NCI-H524 treated with DMSO at 0.1 percent for 48 hours (cell line): ENCODE data around the gene GMPPA.

Experiments used
- DNase-seq: peaks from one replicate; lab custom pipeline; 2025; lab: John Stamatoyannopoulos, UW

The GMPPA gene

DNA sequence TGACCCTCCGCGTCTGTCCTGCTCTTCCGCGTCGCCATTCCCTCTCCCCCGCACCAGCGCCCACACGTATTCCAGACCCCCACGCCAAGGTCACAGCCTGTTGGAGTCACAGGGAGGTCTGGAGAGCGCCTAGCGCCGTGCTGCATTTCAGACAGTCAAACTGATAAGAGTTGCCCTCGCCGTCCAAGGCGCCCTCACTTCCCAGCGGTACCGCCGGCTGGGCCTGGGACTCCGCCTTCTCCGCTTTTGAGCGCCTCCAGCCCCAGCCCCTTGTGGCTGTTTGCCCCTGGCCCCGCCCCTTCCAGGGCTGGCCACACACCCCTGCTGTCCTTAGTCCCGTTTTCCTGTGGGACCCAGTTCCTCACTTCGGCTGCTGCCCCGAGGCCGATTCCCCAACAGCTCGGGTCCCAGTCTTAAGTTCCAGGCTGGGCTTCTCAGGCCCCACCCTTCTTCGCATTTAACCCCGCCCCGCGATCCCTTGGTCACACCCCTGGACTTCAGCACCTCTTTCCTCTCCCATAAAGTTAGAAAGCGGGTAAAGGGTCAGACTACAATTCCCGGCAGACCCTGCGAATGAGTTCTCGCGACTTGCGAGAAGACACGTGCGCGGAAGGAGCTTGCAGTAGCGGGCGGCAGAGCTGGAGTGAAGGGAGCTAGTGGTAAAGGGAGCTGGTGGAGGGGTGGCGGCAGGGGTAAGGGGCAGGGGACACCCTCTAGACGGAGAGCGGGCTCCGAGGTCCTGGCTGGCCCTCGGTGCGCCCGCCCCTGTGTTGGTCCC, at the start of gene GMPPA:
Gene GMPPA, plus strand, starts transcription at position 612 of the 778 bp plus-strand sequence. CDS start 1,085 bp downstream, outside the sequence.
- peak; percentile 82 for DNase-seq

DNA sequence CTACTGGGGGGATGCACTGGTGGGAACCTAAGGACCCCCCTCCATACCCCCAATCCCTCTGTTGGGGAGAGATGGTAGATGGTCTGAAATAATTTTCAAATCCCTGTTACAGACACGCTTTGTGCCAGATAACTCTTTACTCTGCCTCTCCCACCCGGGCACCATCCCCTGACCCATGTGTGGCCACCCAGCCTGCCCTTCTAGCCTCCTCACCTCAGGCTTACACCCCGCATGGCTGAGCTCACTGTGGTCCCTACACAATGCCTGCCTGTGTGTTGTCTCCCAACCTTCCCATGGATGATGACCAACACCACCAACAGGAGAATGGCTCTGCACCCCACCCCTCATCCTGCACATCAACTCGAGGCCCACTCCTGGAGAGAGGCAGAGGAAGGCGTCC, 49.1 kb upstream of the GMPPA start:
- DNase-seq, result no peak

DNA sequence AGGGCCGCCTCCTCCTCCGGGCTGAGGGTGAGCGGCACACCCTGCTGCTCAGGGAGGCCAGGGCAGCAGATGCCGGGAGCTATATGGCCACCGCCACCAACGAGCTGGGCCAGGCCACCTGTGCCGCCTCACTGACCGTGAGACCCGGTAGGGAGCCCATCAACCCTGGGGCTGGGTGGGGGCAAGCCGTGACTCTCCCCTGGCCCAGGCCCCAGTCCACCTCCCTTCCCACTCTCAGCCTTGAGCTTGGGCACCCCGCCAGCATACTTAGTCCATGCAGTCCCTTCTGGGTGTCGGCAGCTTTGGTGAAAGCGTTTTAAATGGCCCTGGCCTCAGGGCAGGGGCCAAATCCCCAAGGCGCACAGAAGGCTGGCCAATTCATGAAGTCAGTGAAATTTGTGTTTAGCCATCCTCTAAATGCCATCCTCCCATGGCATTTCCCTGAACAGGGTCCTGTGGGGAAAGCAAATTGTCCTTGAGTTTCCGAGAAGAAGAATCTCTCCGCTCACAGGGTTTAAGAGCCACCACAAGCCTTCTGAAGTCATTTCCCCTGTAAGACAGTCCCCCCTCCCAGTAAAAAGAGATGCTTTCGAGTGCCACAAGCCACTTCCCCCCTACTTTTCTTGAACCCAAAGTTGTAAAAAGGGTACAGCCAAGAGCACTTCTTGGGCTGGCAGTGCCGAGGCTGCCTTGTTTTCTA, 46.9 kb upstream of the GMPPA start:
- no peak for DNase-seq

DNA sequence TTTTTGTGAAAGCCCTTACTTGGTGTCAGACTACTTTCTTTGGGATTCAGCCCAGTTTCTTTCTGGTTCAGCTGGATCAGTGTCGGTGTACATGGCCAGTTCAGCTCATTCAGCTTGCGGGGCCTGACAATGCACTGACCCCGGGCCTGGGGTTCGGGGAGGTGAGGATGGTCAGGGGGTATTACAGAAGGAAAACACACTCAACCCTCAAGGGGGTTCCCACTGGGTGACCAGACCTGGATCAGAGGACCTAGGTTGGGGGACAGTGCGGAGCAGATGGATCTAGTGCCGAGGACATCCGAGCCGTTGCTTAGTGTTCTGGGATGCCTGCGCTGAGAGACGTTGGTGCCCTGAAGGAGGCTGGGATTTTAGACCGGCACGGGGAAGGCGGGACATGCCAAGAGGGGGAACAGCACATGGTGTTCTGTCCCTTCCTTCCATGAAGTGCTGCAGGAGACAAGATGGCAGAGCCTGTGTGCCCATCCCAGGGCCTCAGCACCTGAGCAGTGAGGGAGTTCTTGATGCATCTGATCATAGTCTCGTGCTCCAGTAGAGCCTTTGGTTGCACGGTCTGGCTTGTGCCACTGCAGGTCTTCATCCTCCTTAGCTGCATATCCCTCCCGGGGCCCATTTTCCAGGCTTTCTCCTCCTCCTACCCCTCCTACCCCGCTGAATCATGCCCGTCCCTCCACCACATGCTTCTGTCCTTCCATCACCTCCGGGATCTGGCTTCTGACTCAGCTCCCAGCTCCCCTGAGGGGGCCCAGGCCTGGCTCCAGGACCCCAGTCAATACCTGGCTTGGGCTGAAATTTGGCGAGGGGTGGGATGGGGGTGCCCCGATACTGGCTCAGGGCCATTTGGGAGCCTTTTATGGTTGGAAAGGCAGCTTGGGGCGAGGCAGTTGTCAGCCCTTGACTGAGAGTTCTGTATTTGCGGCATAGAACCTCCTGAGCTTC, 46.1 kb upstream of the GMPPA start:
- no peak for DNase-seq

DNA sequence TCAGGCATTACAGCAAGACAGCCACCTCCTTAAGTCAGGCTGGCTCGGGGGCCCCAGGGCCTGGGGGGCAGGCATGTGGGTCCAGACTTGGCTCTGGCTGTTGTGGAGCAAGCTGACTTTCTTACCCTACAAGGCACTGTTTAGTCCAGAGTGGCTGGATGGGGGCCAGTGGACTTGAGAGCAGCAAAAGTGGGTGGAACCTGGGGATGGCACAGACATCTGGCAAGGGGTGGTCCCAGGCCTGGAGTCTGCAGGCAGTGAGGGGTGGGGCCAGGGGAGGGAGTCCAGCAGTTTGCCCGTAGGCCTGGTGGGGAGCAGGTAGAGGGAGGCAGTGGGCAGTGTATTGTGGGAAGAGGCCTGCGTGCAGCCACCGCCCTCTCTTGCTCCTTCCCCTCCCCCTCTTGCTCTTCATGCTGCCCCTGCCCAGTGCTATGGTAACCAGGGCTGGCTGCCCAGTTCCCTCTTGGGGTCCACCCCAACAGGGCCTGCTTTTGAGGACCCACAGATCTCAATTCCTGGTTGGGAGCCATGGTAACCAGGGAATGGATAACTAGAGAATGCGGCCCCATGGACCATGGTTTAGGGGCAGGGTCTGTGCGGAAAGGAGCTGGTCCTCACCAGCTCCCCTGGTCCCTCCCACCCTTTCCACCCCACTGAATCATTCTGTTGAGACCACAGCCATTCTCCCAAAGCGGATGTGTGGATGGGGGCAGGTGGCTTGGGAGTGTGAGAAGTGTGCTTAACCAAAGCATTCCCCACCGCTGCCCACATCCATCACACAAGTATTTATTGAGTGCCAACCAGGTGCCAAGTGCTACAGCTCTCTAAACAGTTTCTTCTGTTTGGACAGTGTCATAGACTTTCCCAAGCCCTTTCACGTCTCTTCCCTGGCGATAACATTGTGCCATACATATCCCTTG, 44.8 kb upstream of the GMPPA start:
- no peak for DNase-seq

DNA sequence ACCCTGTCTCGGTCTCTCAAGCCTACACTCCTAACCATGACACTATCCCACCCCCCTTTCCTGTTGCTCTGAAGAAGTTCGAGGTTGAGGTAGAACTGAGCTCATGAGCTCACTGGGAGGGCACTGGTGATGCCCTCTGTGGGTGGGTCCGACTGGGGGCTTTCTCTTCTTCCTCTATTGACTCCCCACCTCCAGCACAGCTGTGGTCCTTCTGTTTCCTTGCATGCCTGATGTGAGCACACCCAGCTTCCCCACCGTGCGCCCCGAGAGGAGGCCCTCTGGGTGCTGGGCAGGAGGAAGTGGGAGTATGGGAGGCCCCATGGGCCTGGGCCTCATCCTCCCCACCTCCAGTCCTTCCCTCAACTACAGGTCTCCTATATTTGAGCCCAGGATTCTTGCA, 43.1 kb upstream of the GMPPA start:
- DNase-seq, result no peak

DNA sequence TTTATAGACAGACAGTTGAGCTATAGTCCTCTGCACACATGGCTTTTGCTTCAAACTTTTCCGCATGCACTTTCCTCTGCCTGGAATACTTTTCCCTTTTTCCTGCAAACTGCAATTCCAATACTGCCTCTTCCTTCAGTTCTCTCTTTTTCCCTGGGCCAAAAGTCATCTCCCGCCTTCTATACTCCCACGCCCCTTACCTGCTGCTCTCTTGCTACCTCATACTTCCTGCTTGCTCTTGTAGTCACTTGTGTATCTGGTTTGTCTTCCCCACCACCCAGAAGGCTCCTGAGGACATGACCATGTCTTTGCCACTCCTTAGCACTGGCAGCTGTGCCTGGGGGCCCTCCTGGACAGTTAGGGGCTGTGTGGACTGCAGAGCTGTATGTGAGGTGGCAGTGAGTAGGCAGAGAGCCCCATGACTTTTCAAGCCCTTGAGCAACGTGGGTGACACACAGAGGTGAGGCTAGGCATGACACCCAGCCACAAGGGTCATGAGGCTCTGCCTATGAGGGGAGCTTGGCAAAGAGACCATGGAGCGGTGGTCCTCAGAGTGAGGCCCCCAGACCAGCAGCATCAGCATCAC, 40.8 kb upstream of the GMPPA start:
- DNase-seq, result no peak

DNA sequence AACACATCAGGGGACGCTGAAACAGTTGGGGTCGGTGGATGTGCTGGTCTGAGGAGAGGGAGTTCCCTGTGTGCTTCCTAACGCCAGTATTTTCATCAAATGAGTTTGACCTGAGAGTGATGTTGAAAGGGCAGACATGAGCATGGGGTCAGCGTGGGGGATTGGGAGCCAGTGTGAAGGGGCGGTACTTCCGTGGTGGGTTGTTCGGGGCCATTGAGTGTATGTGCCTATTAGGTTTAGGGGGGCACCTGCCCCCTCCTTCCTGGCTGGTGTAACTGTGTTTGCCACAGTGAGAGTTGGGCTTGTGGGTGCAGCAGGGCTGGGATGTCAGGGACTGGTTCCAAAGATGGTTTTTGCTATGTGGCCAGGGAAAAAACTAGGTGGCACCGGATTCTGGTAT, 39.7 kb upstream of the GMPPA start:
- DNase-seq, result no peak

DNA sequence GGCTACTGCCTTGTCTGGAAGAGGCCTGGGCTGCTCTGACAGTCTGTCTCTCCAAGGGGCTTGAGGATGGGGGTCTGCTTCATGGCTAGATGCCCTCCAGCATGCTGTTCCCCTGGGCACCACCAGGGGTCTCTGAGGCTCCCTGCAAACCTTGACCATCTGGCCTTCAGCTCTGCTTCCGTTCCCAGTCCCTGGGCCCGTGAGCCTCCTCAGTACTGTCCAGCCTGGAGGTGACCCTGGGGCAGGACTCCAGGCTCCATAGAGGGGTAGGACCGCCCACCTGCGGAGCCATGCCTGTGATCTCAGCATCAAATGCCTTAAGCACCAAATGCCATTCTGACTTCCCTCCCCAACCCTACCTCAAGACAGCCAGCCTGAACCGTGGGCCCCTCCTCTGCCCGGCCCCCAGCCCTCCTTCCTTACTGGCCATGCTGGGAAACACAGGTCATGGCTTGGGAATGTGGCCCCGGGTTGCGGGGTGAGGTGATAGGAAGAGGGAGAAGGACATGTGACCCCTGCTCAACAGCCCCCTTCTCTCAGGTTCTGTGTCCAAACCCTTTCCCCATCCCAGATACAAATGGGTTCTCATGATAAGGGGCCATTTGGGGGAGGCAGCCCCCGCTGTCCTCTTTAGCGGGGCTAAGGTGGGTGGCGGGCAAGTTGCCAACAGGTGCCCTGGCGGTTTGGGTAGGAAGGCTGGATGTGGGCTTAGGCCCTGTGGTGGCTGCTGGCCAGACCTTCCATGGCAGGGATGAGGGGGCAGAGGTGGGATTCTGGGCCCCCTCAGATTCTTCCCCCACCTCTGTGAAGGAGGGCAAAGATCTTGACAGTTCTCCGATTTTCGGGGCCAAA, 39.0 kb upstream of the GMPPA start:
- no peak for DNase-seq

DNA sequence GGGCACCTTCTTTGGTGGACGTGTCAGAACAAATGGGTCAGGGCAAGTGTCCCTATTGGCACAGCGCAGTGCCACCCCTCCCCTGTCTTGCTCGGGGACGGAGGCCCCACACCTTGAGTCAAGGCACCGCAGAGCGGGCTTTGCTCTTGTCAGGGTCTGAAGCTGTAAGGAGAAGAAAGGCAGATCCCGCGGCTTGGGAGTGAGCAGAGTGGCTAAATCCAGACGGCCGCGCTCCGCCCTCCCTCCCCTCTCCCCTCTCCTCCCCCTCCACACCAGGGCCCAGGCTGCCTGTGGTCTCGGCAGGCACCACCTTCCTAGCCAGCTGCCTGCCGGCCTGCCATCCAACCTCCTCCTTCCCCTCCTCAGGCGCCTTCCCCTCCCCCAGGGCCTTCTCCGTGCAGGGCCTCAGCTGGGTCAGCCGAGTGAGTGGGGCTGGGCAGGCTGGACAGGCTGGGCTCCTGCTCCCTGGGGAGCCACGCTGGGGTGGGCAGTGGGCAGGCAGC, 38.2 kb upstream of the GMPPA start:
- peak; percentile 54 for DNase-seq

DNA sequence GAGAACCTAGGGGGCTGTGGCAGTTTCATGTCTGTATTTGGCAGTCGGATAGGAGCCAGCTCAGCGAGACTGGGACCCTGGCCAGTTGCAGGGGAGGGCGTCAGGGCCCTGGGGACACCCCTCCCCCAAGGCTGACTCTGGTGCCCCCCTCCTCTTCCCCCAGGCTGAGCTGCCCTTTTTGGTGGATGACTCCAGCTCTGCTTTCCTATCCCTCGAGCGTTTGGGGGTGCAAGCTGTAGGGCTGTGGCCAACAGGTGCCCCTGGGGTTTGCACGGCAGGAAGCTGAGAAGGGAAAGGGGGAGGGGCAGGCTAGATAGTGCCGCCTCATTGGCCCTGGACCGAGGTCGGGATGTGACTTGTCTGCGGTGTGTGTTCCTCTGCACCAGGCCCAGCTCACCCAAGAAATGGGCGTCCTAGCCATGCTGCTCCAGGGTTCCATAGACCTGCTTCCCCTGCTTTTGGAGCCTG, 37.6 kb upstream of the GMPPA start:
- no peak for DNase-seq

DNA sequence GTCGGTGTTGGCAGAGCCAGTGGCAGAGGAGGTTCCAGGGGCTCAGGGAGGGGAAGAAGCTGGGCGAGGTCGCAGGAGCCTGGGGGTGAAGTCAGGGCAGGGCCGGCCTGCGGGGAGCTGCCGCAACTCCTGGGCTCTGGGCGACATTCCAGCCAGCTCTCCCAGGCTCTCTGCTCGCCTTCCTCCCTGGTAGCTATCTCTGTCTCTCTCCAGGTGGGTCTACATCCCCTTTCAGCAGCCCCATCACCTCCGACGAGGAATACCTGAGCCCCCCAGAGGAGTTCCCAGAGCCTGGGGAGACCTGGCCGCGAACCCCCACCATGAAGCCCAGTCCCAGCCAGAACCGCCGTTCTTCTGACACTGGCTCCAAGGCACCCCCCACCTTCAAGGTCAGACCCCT, 37.0 kb upstream of the GMPPA start:
- DNase-seq, result no peak

DNA sequence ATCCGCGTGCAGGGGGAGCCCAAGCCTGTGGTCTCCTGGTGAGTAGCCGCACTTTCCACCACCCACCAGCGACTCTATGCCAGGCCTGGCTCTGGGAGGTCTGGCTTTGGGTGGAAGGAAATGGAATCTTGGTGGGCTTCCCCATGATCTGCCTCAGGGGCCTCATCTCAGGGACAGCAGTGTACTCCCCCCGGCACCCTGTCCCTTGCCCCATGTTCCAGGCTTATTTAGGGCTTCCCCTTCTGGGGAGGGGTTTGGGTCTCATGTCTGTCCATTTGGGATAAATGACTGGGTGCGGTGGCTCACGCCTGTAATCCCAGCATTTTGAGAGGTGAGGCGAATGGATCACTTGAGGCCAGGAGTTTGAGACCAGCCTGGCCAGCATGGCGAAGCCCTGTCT, 36.3 kb upstream of the GMPPA start:
- DNase-seq, result no peak

DNA sequence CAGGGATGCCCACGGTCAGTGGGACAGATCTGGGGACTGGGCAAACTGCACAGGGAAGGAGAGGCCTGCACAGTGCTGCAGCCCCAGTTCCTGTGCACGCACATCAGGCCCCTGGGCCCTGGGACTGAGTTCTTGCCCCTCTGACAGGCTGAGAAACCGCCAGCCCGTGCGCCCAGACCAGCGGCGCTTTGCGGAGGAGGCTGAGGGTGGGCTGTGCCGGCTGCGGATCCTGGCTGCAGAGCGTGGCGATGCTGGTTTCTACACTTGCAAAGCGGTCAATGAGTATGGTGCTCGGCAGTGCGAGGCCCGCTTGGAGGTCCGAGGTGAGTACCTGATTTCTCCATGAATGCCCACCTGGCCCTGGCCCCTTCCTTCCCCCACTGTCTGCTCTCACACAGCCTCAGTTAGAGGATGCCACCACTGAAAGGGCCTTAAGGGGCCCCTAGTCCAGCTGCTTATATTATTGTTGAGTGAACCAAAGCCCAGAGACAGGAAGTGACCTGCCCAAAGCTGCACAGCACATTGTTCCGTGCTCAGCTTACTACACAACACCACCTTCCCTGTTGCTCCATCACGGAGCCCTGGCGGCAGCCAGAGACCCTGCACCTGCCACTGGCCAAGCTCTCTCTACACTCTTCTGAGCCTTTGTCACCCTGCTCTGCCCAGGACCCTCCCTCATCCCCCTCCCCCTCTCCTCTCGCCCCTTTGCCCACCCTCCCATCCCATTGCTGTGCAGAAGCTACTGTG, 34.2 kb upstream of the GMPPA start:
- DNase-seq, result no peak

DNA sequence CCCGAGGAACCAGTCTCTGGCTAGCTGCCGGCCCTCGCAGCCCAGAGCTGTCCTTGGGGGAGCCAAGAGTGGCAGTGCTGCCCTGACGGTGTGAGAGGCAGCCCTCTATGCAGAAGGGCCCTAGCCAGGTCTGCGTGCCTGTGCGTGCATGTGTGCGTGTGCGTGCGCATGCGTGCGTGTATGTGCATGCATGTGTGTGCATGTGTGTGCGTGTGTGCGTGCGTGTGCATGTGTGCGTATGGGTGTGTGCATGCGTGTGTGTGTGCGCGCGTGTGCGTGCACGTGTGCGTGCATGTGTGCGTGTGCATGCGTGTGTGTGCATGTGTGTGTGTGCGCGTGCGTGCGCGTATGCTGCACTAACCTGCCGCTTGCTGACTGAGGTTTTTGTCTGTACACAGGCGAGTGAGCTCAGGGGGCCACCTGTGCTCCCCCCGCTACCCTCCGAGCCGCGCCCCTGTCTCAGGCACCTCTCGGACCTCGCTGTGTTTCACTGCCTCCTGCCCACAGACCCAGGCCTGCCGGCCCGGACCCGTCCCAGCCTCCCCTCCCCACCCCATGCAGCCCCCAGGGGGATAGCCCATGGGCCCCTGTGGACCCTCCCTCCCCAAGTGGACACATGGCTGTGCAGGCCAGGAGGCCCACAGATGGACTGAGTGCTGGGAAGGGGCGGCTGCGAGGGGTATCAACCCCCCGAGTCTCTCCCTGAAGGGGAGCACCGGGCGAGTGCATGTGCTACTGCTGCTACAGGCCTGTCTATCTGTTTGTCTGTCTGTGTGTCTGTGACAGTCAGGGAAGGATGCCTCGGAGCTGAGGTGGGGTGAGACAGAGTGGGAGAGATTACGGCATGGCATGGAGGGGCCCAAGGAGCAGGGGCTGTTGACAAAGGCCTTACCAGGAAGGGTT, 32.8 kb upstream of the GMPPA start:
- DNase-seq, result no peak

DNA sequence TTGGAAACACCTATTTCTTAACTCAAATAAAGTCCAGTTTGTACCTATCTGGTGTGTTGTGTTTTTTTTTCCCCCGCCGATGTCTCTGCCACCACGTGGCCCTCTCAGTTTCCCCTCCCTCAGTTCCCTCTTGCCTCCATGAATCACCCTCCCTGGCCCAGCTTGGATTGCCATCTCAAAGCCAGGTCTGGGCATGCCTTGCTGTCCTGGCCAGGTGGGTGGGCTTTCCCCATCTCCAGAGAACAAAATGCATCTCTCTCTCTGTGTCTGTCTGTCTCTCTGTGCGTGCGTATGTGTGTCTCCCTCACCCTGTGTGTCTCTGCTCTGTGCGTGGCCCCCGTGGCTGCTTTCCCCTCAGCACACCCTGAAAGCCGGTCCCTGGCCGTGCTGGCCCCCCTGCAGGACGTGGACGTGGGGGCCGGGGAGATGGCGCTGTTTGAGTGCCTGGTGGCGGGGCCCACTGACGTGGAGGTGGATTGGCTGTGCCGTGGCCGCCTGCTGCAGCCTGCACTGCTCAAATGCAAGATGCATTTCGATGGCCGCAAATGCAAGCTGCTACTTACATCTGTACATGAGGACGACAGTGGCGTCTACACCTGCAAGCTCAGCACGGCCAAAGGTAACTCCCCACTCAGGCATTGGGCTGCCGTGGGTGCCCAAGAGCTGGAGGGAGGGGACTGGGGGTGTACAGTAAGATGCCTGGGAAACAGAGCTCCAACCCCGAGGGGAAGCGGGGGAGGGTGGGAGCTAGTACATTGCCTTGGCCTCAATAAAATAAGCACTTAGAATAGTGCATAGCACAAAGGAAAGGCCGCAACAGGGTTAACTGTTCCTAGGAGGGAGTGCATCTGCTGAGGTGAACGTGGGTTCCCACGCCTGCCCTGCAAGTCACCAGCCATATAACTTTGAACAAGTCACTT, 31.6 kb upstream of the GMPPA start:
- DNase-seq, result no peak

DNA sequence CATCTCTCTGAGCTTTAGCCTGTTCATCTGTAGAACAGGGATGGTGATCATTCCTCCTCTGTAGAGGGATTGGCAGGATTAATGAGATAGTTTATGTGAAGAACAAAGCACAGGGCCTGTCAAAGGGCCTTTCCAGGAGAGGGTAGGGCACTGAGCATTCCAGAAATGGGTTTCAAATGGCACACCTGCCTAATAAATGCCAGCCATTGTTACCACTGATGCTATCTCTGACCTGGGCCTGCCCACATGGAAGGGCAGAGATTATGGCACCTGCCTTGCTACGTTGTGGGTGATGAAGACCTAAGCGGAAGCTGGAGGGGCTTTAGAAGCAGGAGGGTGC, 31.0 kb upstream of the GMPPA start:
- no peak for DNase-seq
